IMR-90 (cell line): Measurements from ENCODE around the gene ERP27. TPM values are rescaled to one million over a fixed set of nuclear protein-coding genes. Genes with fewer than 3 reads are reported as not detected.

Experiments used
- ATAC-seq: fragments of 200-7000 bp; cut with Tn5 transposase; 2 replicates; pipeline ENCODE4 v1.9.1; 2020; ENCODE audit warnings: low read depth, mild to moderate bottlenecking, moderate library complexity
- BruUV-seq: library from RNA; stranded (reverse); fragments of 400-500 nt; replicated peaks from 2 replicates; lab custom pipeline; 2021; lab: Mats Ljungman, UMichigan
- CTCF ChIA-PET: fragments of 300-600 bp; formaldehyde crosslinking; extraction: SDS; loops from one replicate; lab custom pipeline; 2021; ENCODE audit warnings: antibody characterized with exemption; lab: Yijun Ruan, JAX
- POLR2A ChIA-PET: fragments of 300-600 bp; sonication (Branson Sonifier 250); formaldehyde crosslinking; loops from one replicate; lab custom pipeline; 2022; ENCODE audit warnings: antibody characterized with exemption; ENCODE audit not compliant: unreplicated experiment; lab: Charles Lee
- DNase-seq: peaks from one replicate; pipeline ENCODE4 v3.0.0; 2013
- H2AFZ ChIP-seq: replicated peaks from 2 replicates; pipeline ENCODE3; 2013; ENCODE audit warnings: low read length, mild to moderate bottlenecking; ENCODE audit not compliant: poor library complexity
- H2AK5ac ChIP-seq: 2 replicates; pipeline ENCODE4 v1.6.1; 2013; ENCODE audit warnings: low read depth, low read length, inconsistent platforms
- H2AK9ac ChIP-seq: replicated peaks from 2 replicates; pipeline ENCODE3; 2013; ENCODE audit warnings: mild to moderate bottlenecking, low read depth, low read length, moderate library complexity; ENCODE audit not compliant: poor library complexity
- H2BK120ac ChIP-seq: 2 replicates; pipeline ENCODE4 v1.6.1; 2013; ENCODE audit warnings: low read depth, low read length, inconsistent platforms
- H2BK15ac ChIP-seq: 3 replicates; pipeline ENCODE4 v1.6.1; 2013; ENCODE audit warnings: low read depth, low read length, inconsistent platforms
- H2BK20ac ChIP-seq: 2 replicates; pipeline ENCODE4 v1.6.1; 2013; ENCODE audit warnings: low read depth, mild to moderate bottlenecking, inconsistent platforms, low read length, moderate library complexity
- H2BK5ac ChIP-seq: 2 replicates; pipeline ENCODE4 v1.6.1; 2013; ENCODE audit warnings: mild to moderate bottlenecking, low read depth, low read length, inconsistent platforms; ENCODE audit not compliant: poor library complexity, severe bottlenecking
- H3K14ac ChIP-seq: replicated peaks from 2 replicates; pipeline ENCODE4 v1.6.1; 2013; ENCODE audit warnings: low read depth, low read length, inconsistent platforms
- H3K18ac ChIP-seq: 2 replicates; pipeline ENCODE4 v1.6.1; 2013; ENCODE audit warnings: low read depth, low read length, control low read depth
- H3K23ac ChIP-seq: 2 replicates; pipeline ENCODE4 v1.6.1; 2013; ENCODE audit warnings: low read depth, low read length, inconsistent platforms
- H3K27ac ChIP-seq: 2 replicates; pipeline ENCODE4 v1.5.1; 2013; ENCODE audit warnings: mild to moderate bottlenecking, control low read depth, low read length; ENCODE audit not compliant: insufficient read depth
- H3K27me3 ChIP-seq: 2 replicates; pipeline ENCODE4 v1.6.1; 2013; ENCODE audit warnings: low read length; ENCODE audit not compliant: control insufficient read depth, insufficient read depth
- H3K36me3 ChIP-seq: 2 replicates; pipeline ENCODE4 v1.6.1; 2013; ENCODE audit warnings: low read length, mixed read lengths; ENCODE audit not compliant: control insufficient read depth, insufficient read depth
- H3K4ac ChIP-seq: 2 replicates; pipeline ENCODE4 v1.6.1; 2013; ENCODE audit warnings: low read depth, low read length, inconsistent platforms
- H3K4me1 ChIP-seq: 2 replicates; pipeline ENCODE4 v1.6.1; 2013; ENCODE audit warnings: low read length, mixed read lengths; ENCODE audit not compliant: control insufficient read depth, insufficient read depth
- H3K4me2 ChIP-seq: 2 replicates; pipeline ENCODE4 v1.6.1; 2013; ENCODE audit warnings: low read depth, mild to moderate bottlenecking, control low read depth, low read length, moderate library complexity
- H3K4me3 ChIP-seq: 2 replicates; pipeline ENCODE4 v1.5.1; 2013; ENCODE audit warnings: low read depth, mild to moderate bottlenecking, control low read depth, low read length, moderate library complexity; ENCODE audit not compliant: insufficient read depth
- H3K56ac ChIP-seq: 2 replicates; pipeline ENCODE4 v1.6.1; 2013; ENCODE audit warnings: low read length, inconsistent platforms; ENCODE audit not compliant: insufficient read depth; ENCODE audit errors: extremely low read depth
- H3K79me1 ChIP-seq, 2 experiments: 2 replicates each; pipeline ENCODE4 v1.6.1; 2013; ENCODE audit warnings: low read length in 2 of 2, inconsistent platforms in 1 of 2, low read depth in 1 of 2
- H3K9ac ChIP-seq: 2 replicates; pipeline ENCODE4 v1.6.1; 2013; ENCODE audit warnings: low read depth, low read length, control low read depth
- H3K9me1 ChIP-seq: 2 replicates; pipeline ENCODE4 v1.6.1; 2013; ENCODE audit warnings: low read length, inconsistent platforms; ENCODE audit not compliant: insufficient read depth
- H3K9me3 ChIP-seq: 2 replicates; pipeline ENCODE4 v1.6.1; 2013; ENCODE audit warnings: low read length; ENCODE audit not compliant: control insufficient read depth, insufficient read depth
- H4K20me1 ChIP-seq: 2 replicates; pipeline ENCODE4 v1.6.1; 2013; ENCODE audit warnings: low read length, inconsistent platforms; ENCODE audit not compliant: insufficient read depth
- H4K5ac ChIP-seq: 2 replicates; pipeline ENCODE4 v1.6.1; 2013; ENCODE audit warnings: mild to moderate bottlenecking, low read depth, low read length, control low read depth
- H4K8ac ChIP-seq, 2 experiments: 2 replicates each; pipeline ENCODE4 v1.6.1; 2013; ENCODE audit warnings: low read depth in 2 of 2, low read length in 2 of 2, control low read depth in 1 of 2, inconsistent platforms in 1 of 2
- H4K91ac ChIP-seq: 2 replicates; pipeline ENCODE4 v1.6.1; 2013; ENCODE audit warnings: low read depth, low read length, inconsistent platforms; ENCODE audit not compliant: insufficient read depth
- BHLHE40 ChIP-seq: fragments of 150-350 bp; IDR thresholded peaks from 2 replicates; pipeline ENCODE4 v1.6.1; 2016; ENCODE audit warnings: mild to moderate bottlenecking, low read depth, low read length
- CEBPB ChIP-seq: IDR thresholded peaks from 2 replicates; pipeline ENCODE4 v1.6.1; 2012; ENCODE audit warnings: low read depth, low read length, improper control_type of control experiment
- CHD1 ChIP-seq: IDR thresholded peaks from 2 replicates; pipeline ENCODE4 v1.6.1; 2012; ENCODE audit warnings: low read depth, low read length, improper control_type of control experiment
- CTCF ChIP-seq: conservative IDR thresholded peaks from 2 replicates; pipeline ENCODE4 v1.5.1; 2012; ENCODE audit warnings: mild to moderate bottlenecking, low read depth, low read length, improper control_type of control experiment
- ELK1 ChIP-seq: fragments of 150-350 bp; IDR thresholded peaks from 2 replicates; pipeline ENCODE4 v1.6.1; 2016; ENCODE audit warnings: low read depth, mild to moderate bottlenecking, low read length, moderate library complexity, borderline replicate concordance
- FOS ChIP-seq: fragments of 150-350 bp; IDR thresholded peaks from 2 replicates; pipeline ENCODE4 v1.6.1; 2016; ENCODE audit warnings: low read depth, low read length
- MAFK ChIP-seq: IDR thresholded peaks from 2 replicates; pipeline ENCODE4 v1.6.1; 2012; ENCODE audit warnings: low read depth, low read length, improper control_type of control experiment
- MAZ ChIP-seq: IDR thresholded peaks from 2 replicates; pipeline ENCODE4 v1.6.1; 2012; ENCODE audit warnings: low read depth, mild to moderate bottlenecking, low read length, improper control_type of control experiment, moderate library complexity, borderline replicate concordance
- MXI1 ChIP-seq: IDR thresholded peaks from 2 replicates; pipeline ENCODE4 v1.6.1; 2012; ENCODE audit warnings: low read depth, mild to moderate bottlenecking, low read length, moderate library complexity, borderline replicate concordance
- NFE2L2 ChIP-seq: fragments of 150-350 bp; IDR thresholded peaks from 2 replicates; pipeline ENCODE4 v1.6.1; 2016; ENCODE audit warnings: low read depth, mild to moderate bottlenecking, low read length
- POLR2A ChIP-seq: IDR thresholded peaks from 2 replicates; pipeline ENCODE4 v1.6.1; 2012; ENCODE audit warnings: mild to moderate bottlenecking, low read depth, low read length
- RAD21 ChIP-seq: IDR thresholded peaks from 2 replicates; pipeline ENCODE4 v1.6.1; 2012; ENCODE audit warnings: low read length, improper control_type of control experiment
- RCOR1 ChIP-seq: IDR thresholded peaks from 2 replicates; pipeline ENCODE4 v1.6.1; 2012; ENCODE audit warnings: mild to moderate bottlenecking, low read length, improper control_type of control experiment; ENCODE audit not compliant: insufficient replicate concordance
- RFX5 ChIP-seq: IDR thresholded peaks from 2 replicates; pipeline ENCODE4 v1.8.0; 2012; ENCODE audit warnings: low read depth, mild to moderate bottlenecking, low read length, moderate library complexity
- SMC3 ChIP-seq: fragments of 150-350 bp; IDR thresholded peaks from 2 replicates; pipeline ENCODE4 v1.6.1; 2016; ENCODE audit warnings: low read depth, mild to moderate bottlenecking, antibody characterized with exemption, low read length, moderate library complexity
- USF2 ChIP-seq: fragments of 150-350 bp; IDR thresholded peaks from 2 replicates; pipeline ENCODE4 v1.6.1; 2017; ENCODE audit warnings: mild to moderate bottlenecking, antibody characterized with exemption, low read length, low read depth
- WGBS, 2 experiments: methylation state at CpG; one replicate each; pipeline versions ENCODE4 v1.1.5 to v1.1.7; 2013; ENCODE audit warnings: missing lambda C conversion rate in 2 of 2; ENCODE audit not compliant: insufficient read length in 1 of 2; ENCODE audit errors: extremely low coverage in 2 of 2; 5-methylcytosine and 5-hydroxymethylcytosine counted together
- dilution Hi-C: fragments of 300-500 bp; cut with HindIII; formaldehyde crosslinking; loops from one replicate; pipeline ENCODE4 v1.14.3; 2018; ENCODE audit warnings: low sequenced_read_pairs; ENCODE audit not compliant: unreplicated experiment
- in situ Hi-C: fragments of 300-500 bp; cut with MboI; formaldehyde crosslinking; loops from 3 replicates; pipeline ENCODE4 v1.14.3; 2019; ENCODE audit warnings: low sequenced_read_pairs, inconsistent platforms, mixed read lengths
- intact Hi-C: fragments of 100-400 bp; cut with micrococcal nuclease; formaldehyde crosslinking; loops from 2 replicates; pipeline ENCODE4 v1.10.0; 2022
- polyA plus RNA-seq, 3 experiments: library from polyadenylated mRNA; depleted of rRNA; stranded (reverse); fragments of >200 nt; gene quantifications; 2 replicates each; pipeline ENCODE4 v1.2.3, GENCODE V29; 2012; ENCODE audit warnings: low replicate concordance in 1 of 3
- total RNA-seq: library from RNA; depleted of rRNA; stranded (reverse); fragments of >200 nt; gene quantifications from 2 replicates; pipeline ENCODE4 v1.2.3, GENCODE V29; 2012

The ERP27 gene
- total and polyA plus RNA-seq, 2 of the 4 experiments (the other 2 are of a cell fraction): not detected

GRCh38 chr12:14946861-14947260 is 8.5 kb upstream of the ERP27 start:
- Histone ChIP-seq H3K9me3 (no peaks in the 10 kb centered on the region), H4K5ac (no peak overlapping the region), H2AFZ (no peak overlapping the region), H3K4me2 (no peak overlapping the region), H4K8ac (no peak overlapping the region), H4K20me1 (no peaks in the 10 kb centered on the region), H2BK5ac (no peak overlapping the region), H3K9me1 (peaks cover 6% of the 10 kb centered on the region), H3K79me1 (peaks cover 0 to 3% of the 10 kb centered on the region in 2 experiments; a peak in 1 of 4 replicates), H3K56ac (no peak overlapping the region), H4K91ac (no peak overlapping the region), H3K27ac (no peak overlapping the region), H2BK20ac (no peak overlapping the region), H3K4me1 (peaks cover 20% of the 10 kb centered on the region), H3K4ac (no peak overlapping the region), H2BK15ac (no peak overlapping the region), H2AK9ac (no peak overlapping the region), H2AK5ac (no peak overlapping the region), H3K27me3 (no peaks in the 10 kb centered on the region), H3K23ac (no peak overlapping the region), H3K36me3 (no peaks in the 10 kb centered on the region), H2BK120ac (no peak overlapping the region), H3K9ac (no peak overlapping the region), H3K14ac (no peak overlapping the region), H3K4me3 (no peak overlapping the region), H3K18ac (no peak overlapping the region)
- dilution Hi-C loops: no loop called here
- ChIA-PET CTCF (no interaction called here), POLR2A (no interaction called here)
- no CpG with 5 or more reads among the region's 1 CpG for WGBS, 2 experiments
- intact Hi-C loops: no loop called here
- TF ChIP-seq POLR2A (no peak), ELK1 (no peak), MXI1 (no peak), RCOR1 (no peak), RAD21 (no peak), CHD1 (no peak), USF2 (no peak), SMC3 (no peak), NFE2L2 (no peak), CEBPB (no peak), FOS (no peak), BHLHE40 (no peak), MAZ (no peak), MAFK (no peak), CTCF (no peak), RFX5 (no peak)
- in situ Hi-C loops: no loop called here
- DNase-seq (no peak), ATAC-seq (no peak)
- no TSS peak for BruUV-seq
